Activated CD4-positive, alpha-beta T cell treated with anti-CD3 and anti-CD28 coated beads for 48 hours (primary cell): ENCODE measurements around the gene PSD4.

Source experiments
- DNase-seq: peaks from one replicate; pipeline ENCODE4 v3.0.0-alpha.2; 2020

The PSD4 gene

DNA sequence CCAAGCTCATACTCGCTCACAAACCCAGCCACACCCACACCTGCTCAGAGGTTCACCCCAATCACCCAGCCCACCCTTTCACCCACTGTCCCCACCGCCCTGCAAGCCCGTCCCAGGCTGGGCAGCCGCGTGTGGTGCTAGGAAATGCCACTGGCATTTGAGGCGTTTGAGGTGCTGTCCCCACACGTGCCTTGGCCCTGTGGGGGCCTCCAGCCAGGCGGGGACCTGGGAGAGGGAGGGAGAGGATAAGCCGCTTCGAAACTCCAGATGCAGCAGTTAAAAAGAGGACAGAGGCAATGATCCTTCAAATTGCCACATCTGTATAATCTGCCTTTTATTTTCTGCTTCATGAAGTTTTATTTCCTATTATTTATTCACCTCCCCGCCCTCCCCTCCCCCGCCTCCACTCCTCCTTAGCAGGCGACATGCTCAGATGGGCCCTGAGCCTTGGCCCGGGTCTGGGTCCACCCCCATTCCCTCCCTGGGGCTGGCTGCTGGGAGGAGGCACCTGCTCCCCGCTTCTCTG is 35.9 kb downstream of the PSD4 start:
- no peak for DNase-seq

- DNase-seq: no peak
Observed at GRCh38 chr2:113211226-113212105, 37.7 kb downstream of the PSD4 start.

DNA sequence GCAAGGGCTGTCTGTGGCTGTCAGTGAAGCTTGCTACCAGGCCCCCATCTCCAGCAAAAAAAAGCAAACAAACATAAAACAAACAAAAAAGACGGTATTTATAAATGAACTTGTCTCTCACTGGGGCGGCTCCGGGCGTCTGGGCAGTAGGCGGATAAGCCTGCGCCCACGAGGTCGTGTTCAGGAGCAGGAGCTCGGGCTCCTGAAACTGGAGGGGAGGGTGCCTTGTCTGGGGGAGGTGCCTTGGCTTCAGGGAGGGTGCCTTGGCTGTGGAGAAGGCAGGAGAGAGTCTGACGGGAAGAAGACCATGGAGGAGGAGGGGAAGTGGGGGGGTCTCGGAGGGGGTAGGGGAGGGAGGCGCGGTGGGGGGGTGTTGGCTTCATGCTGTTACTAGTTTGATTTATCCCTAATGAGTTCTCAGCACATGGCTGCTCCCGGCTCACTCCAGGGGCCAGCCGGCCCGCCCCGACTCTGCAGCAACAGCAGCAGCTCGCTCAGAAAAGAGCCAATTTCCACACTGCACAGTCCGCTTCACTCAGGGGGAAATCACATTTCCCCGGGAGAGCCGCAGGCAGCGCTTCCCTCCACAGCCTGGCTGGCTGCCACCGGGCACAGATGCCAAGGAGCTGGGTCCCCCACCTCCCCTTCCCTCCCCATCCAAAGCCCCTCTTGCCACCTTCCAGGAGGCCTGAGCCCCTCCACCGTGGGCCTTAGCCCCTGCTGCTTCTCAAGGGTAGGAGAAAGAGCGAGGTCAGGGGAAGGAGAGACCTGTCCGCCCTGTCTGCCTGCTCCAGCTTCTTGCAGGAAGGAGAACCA is 38.7 kb downstream of the PSD4 start:
- DNase-seq: no peak

DNA sequence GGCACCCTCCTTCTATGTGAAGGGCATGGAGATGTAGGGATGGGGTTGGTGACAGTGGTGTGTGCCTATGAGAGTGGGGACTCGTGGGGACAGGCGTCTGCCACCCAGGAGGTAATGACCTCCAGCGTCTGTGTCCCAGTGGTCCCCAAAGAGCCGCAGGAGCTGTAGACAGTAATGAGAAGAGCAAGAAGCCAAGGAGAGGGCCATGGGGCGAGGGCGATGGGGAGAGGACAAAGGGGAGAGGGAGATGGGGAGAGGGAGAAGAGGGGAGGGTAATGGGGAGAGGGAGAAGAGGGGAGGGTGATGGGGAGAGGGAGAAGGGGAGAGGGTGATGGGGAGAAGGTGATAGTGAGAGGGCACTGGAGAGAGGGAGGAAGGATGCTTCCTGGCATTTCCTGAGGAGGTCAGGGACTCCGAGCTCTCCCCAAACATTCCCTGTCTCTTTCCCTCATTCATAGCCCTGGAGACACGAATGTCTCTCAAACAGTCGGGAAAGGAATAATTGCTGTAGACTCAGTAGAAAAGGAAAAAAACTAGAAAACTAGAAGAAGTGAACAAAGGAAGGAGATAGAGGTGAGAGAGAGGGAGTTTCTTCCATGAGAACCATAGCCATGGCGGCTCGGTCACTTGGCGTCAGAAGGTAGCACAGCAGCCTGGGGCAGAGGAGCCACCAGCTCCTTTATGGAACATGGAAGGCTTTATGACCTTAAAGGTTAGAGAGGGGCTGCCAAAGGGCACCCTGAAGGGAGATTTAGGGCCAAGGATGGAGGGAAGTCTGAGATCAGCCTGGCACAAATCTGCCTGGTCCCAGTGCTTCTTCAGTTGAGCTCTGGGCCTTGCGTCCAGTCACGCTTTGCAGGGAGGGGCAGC is 39.5 kb downstream of the PSD4 start:
- DNase-seq: no peak

DNA sequence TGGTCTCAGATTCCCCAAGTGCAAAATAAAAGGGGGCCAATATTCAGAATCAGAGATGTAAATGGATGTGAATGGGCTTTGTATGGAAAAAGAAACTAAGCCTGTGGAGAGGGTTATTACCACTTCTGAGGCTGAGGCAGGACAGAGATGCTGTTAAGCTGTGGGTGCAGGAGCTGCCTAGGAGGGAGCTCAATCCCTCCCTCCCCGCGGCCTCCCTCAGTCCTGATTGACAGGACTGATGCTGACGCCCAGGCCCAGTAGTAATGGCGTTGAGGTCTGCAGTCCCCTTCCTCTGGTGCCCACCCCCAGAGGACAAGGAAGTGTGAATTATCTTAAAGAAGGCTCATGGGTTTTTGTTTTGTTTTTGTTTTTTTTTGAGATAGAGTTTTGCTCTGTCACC is 40.4 kb downstream of the PSD4 start:
- no peak for DNase-seq

GRCh38 chr2:113215056-113215455 is 41.3 kb downstream of the PSD4 start:
- DNase-seq: no peak

- DNase-seq: no peak
Observed at GRCh38 chr2:113216321-113216720, 42.5 kb downstream of the PSD4 start.

DNA sequence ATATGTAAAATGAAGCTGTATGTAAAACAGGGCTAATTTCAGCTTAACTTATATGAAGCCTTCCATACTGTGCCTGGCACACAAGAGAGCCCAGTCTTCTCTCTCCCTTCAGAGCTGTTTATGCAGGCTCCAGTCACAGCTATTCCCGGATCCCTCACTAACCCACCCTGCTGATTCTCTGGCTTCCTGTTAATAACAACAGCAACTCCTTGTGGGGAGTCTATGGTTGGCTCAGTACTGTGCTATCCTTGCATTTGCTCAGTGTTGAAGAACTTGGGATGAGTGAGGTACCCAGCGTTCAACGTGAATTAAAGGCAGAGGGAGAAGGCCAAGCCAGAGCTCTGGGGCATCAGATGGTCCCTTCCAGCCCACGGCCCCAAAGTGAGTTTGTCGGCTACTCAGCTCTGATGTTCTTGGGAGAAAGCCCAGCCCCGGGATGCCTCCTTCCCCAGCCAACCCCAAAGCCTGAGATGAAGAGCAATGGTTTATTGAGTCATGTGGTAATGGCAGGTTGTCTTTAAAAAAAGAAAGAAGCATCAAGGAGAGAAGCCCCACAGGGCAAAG is 43.2 kb downstream of the PSD4 start:
- no peak for DNase-seq

GRCh38 chr2:113217455-113218282 is 43.9 kb downstream of the PSD4 start:
- DNase-seq: no peak

DNA sequence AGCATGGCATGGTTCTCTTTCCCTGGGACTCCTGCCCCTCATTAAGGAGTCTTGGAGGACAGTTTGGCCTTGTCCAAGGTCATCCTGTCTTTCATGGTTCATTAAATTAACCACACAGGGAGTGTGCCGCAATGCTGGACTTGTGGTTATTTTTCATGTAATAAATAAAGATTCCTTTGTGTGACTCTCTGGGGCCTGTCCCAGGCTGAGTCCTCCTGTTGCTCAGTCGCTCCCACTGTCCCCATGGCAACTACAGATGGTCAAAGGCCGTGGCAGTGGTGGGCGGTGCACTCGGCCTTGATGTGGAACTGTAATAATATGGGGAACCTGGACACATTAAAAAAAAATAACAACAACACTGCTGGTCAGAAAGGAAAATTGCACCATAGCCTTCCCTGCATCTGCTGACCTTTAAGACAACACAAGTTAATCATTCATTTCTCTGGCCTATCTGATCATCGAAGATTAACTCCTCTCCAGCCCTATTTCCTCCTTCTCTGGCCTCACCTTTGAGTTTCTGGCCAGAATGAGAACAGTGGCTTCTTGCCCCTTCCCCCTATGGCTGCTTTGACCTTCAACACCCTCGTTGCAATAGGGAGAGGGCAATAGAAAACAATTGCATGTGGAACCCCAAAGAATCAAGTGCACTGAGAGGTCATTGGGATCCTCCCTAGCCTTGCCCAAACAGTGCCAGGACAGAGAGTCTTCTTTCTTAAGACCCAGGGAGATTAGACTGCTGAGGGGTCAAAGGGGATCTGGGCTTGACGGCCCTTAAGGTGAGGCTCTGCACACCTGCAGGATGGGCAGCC is 44.7 kb downstream of the PSD4 start:
- DNase-seq: no peak

DNA sequence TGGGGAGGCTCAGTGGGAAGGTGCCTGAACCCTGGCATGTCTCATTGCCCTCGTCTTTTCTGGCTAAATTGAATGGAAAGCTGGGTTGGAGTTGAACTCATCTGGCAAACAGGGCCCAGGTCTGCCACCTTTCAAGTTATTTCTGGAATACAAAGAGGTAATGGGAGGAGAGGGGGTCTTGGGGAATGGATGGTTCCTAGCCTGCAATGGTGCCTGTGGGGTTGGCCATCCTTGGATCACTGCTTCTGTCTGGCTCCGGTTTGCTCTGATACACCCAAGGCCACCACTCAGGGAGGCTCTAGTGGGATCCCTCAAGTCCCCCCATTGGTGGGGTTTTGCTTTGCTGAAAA is 45.3 kb downstream of the PSD4 start:
- no peak for DNase-seq

DNA sequence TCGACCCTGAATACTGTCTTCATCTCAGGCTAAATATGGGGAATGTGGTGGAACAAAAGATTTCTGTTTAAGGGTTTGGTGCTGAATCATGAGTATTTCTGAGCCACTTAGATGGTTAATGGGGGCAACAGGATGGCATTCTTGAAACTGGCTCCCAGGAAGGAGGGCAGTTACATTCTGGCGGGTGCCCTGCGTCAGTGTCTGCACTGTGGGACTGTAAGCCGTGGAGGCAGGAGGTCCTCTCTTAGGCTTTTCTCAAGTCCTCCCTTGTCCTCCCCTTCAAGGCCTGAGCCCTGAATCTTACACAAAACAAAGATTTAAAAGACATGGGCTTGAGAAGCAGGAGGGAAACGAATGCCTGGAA is 45.7 kb downstream of the PSD4 start:
- DNase-seq: no peak

- no peak for DNase-seq
Observed at GRCh38 chr2:113219889-113220641, 46.3 kb downstream of the PSD4 start.

DNA sequence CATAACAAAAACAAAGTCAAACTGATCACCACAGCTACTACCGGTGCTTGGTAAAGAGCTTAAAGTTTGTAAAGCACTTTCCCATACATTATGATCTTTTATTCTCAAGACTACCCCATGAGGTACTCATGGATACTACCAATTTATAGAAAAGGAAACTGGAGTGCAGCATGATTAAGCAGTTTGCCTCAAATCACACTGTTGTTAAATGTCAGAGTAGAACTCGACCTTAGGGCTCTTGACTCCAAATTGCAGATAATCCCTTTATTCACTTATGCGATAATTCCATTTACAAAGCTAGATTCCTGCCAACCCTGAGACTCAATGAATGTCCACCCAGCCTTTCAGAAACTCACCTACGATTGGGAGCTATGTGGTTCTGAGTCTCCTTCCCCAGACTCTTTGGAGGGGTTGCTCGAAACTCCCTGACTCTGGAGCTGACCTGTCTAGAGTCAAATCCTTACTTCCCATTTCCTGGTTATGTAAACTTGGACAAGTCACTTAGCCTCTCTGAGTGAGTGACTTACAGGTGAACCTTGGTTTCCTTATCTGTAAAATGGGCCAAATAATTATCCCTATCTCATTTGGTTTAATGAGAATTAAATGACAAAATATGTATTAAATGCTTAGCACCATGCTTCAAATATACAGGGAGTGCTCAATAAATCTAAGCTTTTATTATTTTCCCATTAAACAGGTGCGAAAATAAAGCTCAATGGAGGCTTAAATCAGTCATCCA is 47.4 kb downstream of the PSD4 start:
- DNase-seq: no peak

- no peak for DNase-seq
Observed at GRCh38 chr2:113221846-113222245, 48.1 kb downstream of the PSD4 start.

DNA sequence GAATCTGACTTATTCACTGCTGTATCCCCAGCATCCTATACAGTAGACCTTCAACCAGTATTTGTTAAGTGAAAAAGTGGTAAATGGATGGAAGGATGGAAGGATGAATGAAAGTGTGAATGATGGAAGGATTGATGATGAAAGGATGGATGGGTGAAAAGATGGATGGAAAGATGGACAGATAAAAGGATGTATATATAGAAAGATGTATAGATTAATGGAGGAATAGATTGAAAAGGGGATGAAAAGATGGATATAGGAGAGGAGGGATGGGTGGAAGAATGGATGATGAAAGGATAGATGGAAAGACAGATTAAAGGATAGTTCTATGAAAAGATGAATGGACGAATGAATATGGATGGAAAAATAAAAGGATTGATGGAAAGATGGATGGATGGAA is 50.0 kb downstream of the PSD4 start:
- no peak for DNase-seq

GRCh38 chr2:113224647-113225236 is 51.0 kb downstream of the PSD4 start:
- no peak for DNase-seq

DNA sequence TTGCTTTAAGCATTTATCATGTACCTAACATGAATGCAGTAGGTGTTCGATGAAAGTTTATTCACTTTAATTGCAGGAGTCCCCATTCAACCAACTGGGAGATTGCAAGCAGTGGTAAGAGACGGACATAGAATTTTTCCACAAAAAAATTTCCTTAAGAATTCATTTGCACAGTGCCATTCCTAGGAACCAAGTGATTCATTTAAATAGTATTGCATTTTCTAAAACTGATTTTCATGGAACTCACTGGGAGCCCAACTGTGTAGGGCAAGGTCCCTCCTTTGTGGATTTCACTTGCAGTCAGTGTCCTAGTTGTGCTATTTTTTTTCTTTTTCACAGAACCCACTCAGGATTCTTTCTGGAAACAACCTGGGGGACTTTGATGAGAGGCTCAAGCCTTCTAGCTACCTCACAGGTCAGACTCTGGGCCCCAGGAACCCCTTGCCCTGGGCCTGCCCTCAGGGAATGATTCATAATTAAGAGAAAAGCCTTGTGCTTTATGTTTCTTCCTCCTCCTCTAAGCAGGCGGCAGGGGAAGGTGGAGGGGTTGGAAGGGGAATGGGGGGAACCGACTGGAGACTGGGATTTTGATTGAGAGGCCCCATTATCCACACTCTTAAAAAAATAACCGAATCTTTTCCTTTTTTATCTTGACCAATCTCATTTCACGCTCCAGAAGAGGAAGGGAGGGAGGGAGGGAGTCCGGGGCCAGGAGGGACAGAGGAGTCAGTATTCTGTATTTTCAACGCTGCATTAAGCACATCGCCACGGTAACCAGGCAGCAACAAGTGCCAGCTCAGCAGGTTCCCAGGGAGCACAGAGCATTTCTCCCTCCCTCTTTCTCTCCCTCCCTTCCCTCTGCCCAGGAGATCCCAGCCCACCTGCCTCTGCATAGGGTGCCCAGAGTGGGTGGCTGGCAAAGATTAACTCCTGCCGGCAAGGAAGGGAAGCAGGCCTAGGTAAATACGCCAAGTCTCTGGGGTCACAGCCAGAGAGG is 51.8 kb downstream of the PSD4 start:
- no peak for DNase-seq
